MM.1S (cell line): ENCODE measurements around the gene TCOF1.

Source experiments
- CTCF ChIP-seq: fragments of 300-600 bp; sonication (generic); IDR thresholded peaks from 2 replicates; pipeline ENCODE4 v1.5.1; 2016; ENCODE audit warnings: antibody characterized with exemption, low read length, mixed read lengths
- EZH2 ChIP-seq: fragments of 300-600 bp; sonication (generic); optimal IDR thresholded peaks from 2 replicates; pipeline ENCODE3; 2017; ENCODE audit warnings: low read depth, mild to moderate bottlenecking, antibody characterized with exemption, low read length, mixed read lengths
- EZH2phosphoT487 ChIP-seq: fragments of 300-600 bp; sonication (generic); IDR thresholded peaks from 2 replicates; pipeline ENCODE4 v1.6.1; 2018; ENCODE audit warnings: antibody characterized with exemption, low read length

- no peak for TF ChIP-seq CTCF
- TF ChIP-seq EZH2 = no peak
- no peak for TF ChIP-seq EZH2phosphoT487
These were observed 62.3 kb downstream of the TCOF1 start for GRCh38 chr5:150419630-150420270.
